SU-DHL-6 (cell line): Measurements from ENCODE around the gene JADE2.
A peak's percentile ranks its signal among the peaks of the same experiment; 100 is the strongest.

ENCODE experiments used
- H2AFZ ChIP-seq: fragments of 200-600 bp; sonication (generic); 2 replicates; pipeline ENCODE4 v1.6.1; 2014; ENCODE audit warnings: low read depth, mild to moderate bottlenecking, moderate library complexity, mixed read lengths, antibody characterized with exemption, low read length; ENCODE audit not compliant: severe bottlenecking
- H3F3A ChIP-seq: fragments of 200-600 bp; shearing (Covaris generic); 2 replicates; pipeline ENCODE4 v1.6.0; 2016; ENCODE audit warnings: antibody characterized with exemption, mild to moderate bottlenecking; ENCODE audit not compliant: insufficient read depth
- H3K27ac ChIP-seq: fragments of 200-600 bp; sonication (generic); 2 replicates; pipeline ENCODE4 v1.5.1; 2016; ENCODE audit warnings: low read depth, mild to moderate bottlenecking, low read length, moderate library complexity, mixed read lengths
- H3K27me3 ChIP-seq: fragments of 200-600 bp; sonication (generic), shearing (Covaris generic); 2 replicates; pipeline ENCODE4 v1.6.0; 2014; ENCODE audit warnings: mild to moderate bottlenecking, low read length
- H3K36me3 ChIP-seq: fragments of 200-600 bp; sonication (generic); 2 replicates; pipeline ENCODE4 v1.6.1; 2014; ENCODE audit warnings: mild to moderate bottlenecking, low read length, mixed read lengths
- H3K4me2 ChIP-seq: fragments of 300-600, 200-600 bp; shearing (Covaris generic), sonication (generic); 2 replicates; pipeline ENCODE4 v1.6.0; 2014; ENCODE audit warnings: low read length, low read depth, mild to moderate bottlenecking; ENCODE audit not compliant: poor library complexity, severe bottlenecking
- H3K4me3 ChIP-seq: fragments of 200-600 bp; sonication (generic); 2 replicates; pipeline ENCODE4 v1.5.1; 2014; ENCODE audit warnings: antibody characterized with exemption, low read length, mild to moderate bottlenecking, mixed read lengths; ENCODE audit not compliant: insufficient read depth, poor library complexity, severe bottlenecking
- H3K79me2 ChIP-seq: fragments of 200-600 bp; sonication (generic); 2 replicates; pipeline ENCODE4 v1.6.1; 2014; ENCODE audit warnings: mild to moderate bottlenecking, low read length, moderate library complexity; ENCODE audit not compliant: insufficient read depth
- H3K9ac ChIP-seq: fragments of 200-600 bp; sonication (generic); 2 replicates; pipeline ENCODE4 v1.7.0; 2014; ENCODE audit warnings: mild to moderate bottlenecking, low read length
- H3K9me2 ChIP-seq: fragments of 200-600 bp; sonication (generic); replicated peaks from 2 replicates; pipeline ENCODE4 v1.6.1; 2014; ENCODE audit warnings: low read length; ENCODE audit not compliant: insufficient read depth
- H3K9me3 ChIP-seq: fragments of 200-600 bp; sonication (generic); 2 replicates; pipeline ENCODE4 v1.6.1; 2014; ENCODE audit warnings: low read length, mixed read lengths; ENCODE audit not compliant: insufficient read depth
- H4K20me1 ChIP-seq: fragments of 200-600 bp; sonication (generic); 2 replicates; pipeline ENCODE4 v1.6.1; 2014; ENCODE audit warnings: low read depth, mild to moderate bottlenecking, antibody characterized with exemption, low read length, moderate library complexity, mixed read lengths
- EZH2phosphoT487 ChIP-seq: fragments of 200-600 bp; sonication (generic), shearing (Covaris generic); conservative IDR thresholded peaks from 2 replicates; pipeline ENCODE4 v1.6.1; 2018; ENCODE audit warnings: mild to moderate bottlenecking, antibody characterized with exemption, low read length, moderate library complexity, mixed read lengths
- TF ChIP-seq, protein P1 (sequence below): fragments of 200-600 bp; sonication (generic); IDR thresholded peaks from one replicate; pipeline ENCODE4 v1.5.1; 2017; ENCODE audit warnings: antibody characterized with exemption, mild to moderate bottlenecking, low read length, moderate library complexity; ENCODE audit not compliant: insufficient read depth, poor library complexity, severe bottlenecking

JADE2 gene

DNA sequence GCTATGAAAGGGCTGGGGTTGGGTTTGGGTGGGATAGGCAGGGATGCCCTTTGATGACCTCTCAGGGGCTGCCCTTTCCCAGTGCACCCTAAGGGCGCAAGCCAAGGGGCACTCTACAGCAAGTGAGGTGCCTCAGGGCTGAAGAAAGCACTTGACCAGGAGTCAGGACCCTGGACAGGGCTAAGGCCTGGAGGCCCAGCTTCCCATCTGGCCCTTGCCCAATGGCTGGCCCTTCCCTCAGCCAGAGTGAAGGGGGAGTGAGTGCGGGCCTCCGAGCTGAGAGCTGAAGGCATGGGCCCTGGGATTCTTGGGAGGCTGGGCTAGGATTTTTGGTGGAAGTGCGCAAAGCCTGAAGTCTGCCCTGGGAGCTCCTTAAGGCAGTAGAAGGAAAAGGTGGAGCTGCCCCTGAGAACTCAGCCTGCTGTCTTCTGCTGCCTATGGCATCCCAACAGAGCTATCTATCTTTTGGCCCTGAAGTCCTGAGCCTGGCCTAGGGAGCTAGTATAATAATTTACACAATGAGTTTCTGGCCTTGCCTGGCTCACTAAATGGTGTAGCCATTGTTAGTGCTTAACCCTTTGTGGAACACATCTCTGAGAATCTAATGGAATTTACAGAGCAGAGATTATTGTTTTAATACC lies 16.4 kb downstream of the JADE2 start:
- Histone ChIP-seq H3K4me3 (no peak overlapping the region), H3K9me3 (no peaks in the 10 kb centered on the region), H3K27ac (no peak overlapping the region), H3F3A (peaks cover 10% of the 10 kb centered on the region; the same call in 1 of the 2 replicates), H2AFZ (no peak overlapping the region), H3K9ac (no peak overlapping the region), H3K79me2 (no peaks in the 10 kb centered on the region), H3K36me3 (no peaks in the 10 kb centered on the region), H4K20me1 (no peaks in the 10 kb centered on the region), H3K27me3 (no peaks in the 10 kb centered on the region), H3K9me2 (no peaks in the 10 kb centered on the region), H3K4me2 (no peak overlapping the region)
- TF ChIP-seq, protein P1, sequence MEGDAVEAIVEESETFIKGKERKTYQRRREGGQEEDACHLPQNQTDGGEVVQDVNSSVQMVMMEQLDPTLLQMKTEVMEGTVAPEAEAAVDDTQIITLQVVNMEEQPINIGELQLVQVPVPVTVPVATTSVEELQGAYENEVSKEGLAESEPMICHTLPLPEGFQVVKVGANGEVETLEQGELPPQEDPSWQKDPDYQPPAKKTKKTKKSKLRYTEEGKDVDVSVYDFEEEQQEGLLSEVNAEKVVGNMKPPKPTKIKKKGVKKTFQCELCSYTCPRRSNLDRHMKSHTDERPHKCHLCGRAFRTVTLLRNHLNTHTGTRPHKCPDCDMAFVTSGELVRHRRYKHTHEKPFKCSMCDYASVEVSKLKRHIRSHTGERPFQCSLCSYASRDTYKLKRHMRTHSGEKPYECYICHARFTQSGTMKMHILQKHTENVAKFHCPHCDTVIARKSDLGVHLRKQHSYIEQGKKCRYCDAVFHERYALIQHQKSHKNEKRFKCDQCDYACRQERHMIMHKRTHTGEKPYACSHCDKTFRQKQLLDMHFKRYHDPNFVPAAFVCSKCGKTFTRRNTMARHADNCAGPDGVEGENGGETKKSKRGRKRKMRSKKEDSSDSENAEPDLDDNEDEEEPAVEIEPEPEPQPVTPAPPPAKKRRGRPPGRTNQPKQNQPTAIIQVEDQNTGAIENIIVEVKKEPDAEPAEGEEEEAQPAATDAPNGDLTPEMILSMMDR: no peak
- TF ChIP-seq EZH2phosphoT487: no peak

DNA sequence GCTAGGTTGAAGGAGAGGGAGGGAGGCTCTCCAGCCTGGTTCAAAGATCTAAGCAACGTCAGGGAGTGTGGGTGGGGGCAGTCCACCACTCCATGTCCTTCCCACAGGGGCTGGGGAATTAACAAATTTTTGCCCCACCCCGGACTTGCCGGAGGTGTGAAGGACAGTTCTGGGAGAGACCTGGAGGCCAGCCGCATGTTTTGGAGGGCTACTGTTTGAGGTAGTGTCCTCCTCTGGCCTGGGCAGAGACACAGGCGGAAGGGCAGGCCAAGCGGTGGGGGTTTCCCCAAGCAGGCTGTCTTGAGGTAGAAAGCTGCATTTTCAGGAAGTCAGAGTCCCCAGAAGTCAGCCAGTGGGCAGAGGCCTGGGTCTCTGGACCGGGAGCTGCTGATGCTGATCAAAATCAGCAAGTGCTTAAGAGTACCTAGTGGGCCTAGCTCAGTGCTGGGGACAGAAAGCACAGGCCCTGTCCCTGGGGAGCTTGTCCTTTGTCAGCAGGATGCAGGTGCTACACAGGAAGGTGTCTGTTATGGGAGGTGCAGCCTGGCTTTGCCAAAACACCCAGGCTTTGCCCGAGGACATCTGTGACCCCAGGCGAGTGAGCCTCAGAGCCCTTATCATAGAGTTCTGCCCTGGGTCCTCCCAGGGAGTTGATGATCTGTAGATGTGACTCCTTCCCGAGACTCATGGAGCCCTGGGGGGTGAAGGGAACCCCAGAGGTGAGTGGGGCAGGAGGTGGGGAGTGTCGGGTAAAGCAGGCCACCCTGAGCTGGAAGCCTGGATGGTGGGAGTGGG lies 18.5 kb downstream of the JADE2 start:
- peak overlapping the region; percentile 82 for H3K27ac ChIP-seq
- no peaks in the 10 kb centered on the region for H3K36me3 ChIP-seq
- H3K9me3 ChIP-seq: no peaks in the 10 kb centered on the region
- no peaks in the 10 kb centered on the region for H3K9me2 ChIP-seq
- H3K79me2 ChIP-seq: no peaks in the 10 kb centered on the region
- H3K4me3 ChIP-seq: no peak overlapping the region
- H3K27me3 ChIP-seq: no peaks in the 10 kb centered on the region
- H3F3A ChIP-seq: peaks cover 11% of the 10 kb centered on the region; the same call in 1 of the 2 replicates
- no peak for TF ChIP-seq EZH2phosphoT487
- TF ChIP-seq, protein P1: no peak
- H2AFZ ChIP-seq: no peak overlapping the region
- peak overlapping the region; percentile 38 for H3K9ac ChIP-seq
- no peaks in the 10 kb centered on the region for H4K20me1 ChIP-seq
- peak overlapping the region; percentile 44 for H3K4me2 ChIP-seq

DNA sequence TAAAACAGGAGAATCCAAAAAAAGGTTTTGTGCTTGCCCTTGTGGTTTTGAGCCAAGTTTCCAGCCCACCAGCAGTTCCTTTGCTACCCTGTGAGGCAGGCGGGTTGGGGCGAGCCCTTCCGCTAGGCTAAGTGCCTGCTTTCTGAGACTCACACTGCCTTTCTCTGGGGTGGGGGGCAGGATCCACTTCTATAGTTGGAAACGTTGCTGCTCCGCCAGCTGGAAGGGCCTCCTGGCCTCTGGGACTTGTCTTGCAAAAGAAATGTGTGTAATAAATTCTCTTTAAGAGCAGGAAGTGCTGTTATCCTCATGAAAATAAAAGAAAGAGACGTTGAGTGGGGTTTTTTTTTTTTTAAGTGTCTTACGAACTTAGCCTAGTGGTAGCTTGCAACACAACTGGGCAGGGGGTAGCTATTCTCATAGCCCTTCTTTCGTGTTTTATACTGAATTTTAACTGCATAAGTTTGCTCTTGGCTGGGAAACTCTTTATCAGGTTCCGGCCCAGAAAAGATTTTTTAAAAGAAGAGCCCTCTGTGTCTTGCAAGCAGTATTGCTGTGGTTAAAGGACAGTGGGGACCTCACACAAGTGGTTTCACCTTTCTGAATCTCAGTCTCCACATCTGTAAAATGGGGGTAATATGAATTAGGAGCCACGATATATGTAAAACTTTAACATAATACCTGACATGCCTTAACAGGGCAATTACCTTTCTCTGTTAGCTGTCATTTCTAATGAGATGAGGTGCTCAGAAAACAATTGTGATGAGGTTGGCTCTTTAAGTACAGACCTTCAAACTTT lies 19.8 kb downstream of the JADE2 start:
- Histone ChIP-seq H3K9ac (no peak overlapping the region), H4K20me1 (no peaks in the 10 kb centered on the region), H3K4me3 (no peak overlapping the region), H3F3A (peaks cover 11% of the 10 kb centered on the region; the same call in 1 of the 2 replicates), H3K9me2 (no peaks in the 10 kb centered on the region), H3K79me2 (no peaks in the 10 kb centered on the region; the same call in 1 of the 2 replicates), H3K27me3 (no peaks in the 10 kb centered on the region), H3K36me3 (no peaks in the 10 kb centered on the region), H3K4me2 (peak overlapping the region; percentile 44), H2AFZ (no peak overlapping the region), H3K27ac (peak overlapping the region; percentile 82), H3K9me3 (no peaks in the 10 kb centered on the region)
- TF ChIP-seq, protein P1: no peak
- TF ChIP-seq EZH2phosphoT487: no peak
